ENCODE data around the gene PECR.

- TF ChIP-seq POLR2A (IDR thresholded peaks at IDR 0.05) (no peak), CTCF (IDR thresholded peaks at IDR 0.05) (no peak)
Measured at GRCh38 chr2:216069028-216069427, 12.6 kb downstream of the PECR start.
